Measurements from ENCODE around the gene IRAK2.
"Not testable (repeated sequence)": the region's sequence is repeated elsewhere in the genome, so short reads cannot be mapped to it uniquely, and the experiment has no call there.

The IRAK2 gene

DNA sequence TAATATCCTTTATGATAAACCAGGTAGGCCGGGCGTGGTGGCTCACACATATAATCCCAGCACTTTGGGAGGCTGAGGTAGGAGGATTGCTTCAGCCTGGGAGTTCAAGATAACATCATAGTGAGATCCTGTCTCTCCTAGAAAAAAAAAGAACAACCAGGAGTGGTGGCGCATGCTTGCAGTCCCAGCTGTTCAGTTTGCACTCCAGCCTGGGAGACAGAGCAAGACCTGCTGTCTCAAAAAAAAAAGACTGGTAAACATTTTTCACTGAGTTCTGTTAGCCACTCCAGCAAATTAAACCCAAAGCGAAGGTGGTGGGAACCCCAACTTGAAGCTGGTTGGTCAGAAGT, 9.6 kb upstream of the IRAK2 start:
- peaks cover 51% of the 10 kb centered on the region for H3K36me3 ChIP-seq
- no peak overlapping the region for H3K4me3 ChIP-seq (ENCODE audit: low read depth in 1 of 2, low read length in 1 of 2)
- TF ChIP-seq CTCF (IDR thresholded peaks at IDR 0.05) = no peak
- no peaks in the 10 kb centered on the region for H3K4me1 ChIP-seq (ENCODE audit: control insufficient read depth in 1 of 2, insufficient read depth in 1 of 2, low read depth in 1 of 2, low read length in 1 of 2)
- no peaks in the 10 kb centered on the region for H3K9me3 ChIP-seq
- H3K27me3 ChIP-seq = no peaks in the 10 kb centered on the region
- no peak overlapping the region for H3K27ac ChIP-seq

DNA sequence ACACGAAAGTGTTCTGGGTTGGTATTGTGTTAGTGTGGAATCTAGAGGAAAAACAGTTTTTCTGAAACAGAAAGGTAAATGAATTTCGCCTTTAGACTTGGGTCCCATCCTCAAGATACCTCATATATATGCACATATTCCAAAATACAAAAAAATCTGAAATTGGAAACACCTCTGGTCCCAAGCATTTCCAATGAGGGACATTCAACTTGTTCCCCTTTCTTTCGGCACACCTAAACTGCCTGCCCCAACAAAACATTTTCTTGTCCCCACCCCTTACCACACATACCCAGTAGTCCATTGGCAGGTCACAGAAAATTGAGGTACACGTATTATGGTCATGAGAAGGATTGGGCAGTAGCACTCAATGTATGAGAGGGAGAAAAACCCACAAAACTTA, 9.1 kb upstream of the IRAK2 start:
- H3K9me3 ChIP-seq = no peaks in the 10 kb centered on the region
- peaks cover 45% of the 10 kb centered on the region for H3K36me3 ChIP-seq
- H3K27ac ChIP-seq = no peak overlapping the region
- no peak for TF ChIP-seq CTCF (IDR thresholded peaks at IDR 0.05)
- no peak overlapping the region for H3K4me3 ChIP-seq (ENCODE audit: low read depth in 1 of 2, low read length in 1 of 2)
- H3K27me3 ChIP-seq = no peaks in the 10 kb centered on the region
- peaks cover 2 to 5% of the 10 kb centered on the region in 2 experiments for H3K4me1 ChIP-seq (ENCODE audit: control insufficient read depth in 1 of 2, insufficient read depth in 1 of 2, low read depth in 1 of 2, low read length in 1 of 2)

DNA sequence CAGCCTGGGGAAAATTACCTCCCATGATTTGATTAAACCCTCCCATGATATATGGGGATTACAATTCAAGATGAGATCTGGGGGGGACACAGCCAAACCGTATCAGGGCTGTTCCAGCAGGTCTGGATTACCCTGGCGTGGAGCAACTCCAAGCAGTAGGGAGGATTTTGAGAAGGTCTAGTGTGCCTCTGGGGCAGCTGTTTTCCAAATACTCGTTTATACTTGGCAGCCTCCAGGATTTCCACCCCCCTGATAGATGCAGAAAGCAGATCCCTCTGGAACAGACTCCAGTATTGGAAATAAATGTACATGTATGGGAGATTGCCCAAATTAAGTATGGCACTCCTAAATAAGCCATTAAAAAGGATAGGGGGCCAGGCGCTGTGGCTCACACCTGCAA, 7.7 kb upstream of the IRAK2 start:
- Histone ChIP-seq H3K4me1 (ENCODE audit: control insufficient read depth in 1 of 2, insufficient read depth in 1 of 2, low read depth in 1 of 2, low read length in 1 of 2) (peaks cover 16 to 19% of the 10 kb centered on the region in 2 experiments), H3K27me3 (no peaks in the 10 kb centered on the region), H3K4me3 (ENCODE audit: low read depth in 1 of 2, low read length in 1 of 2) (no peak overlapping the region), H3K9me3 (no peaks in the 10 kb centered on the region), H3K27ac (no peak overlapping the region), H3K36me3 (peaks cover 31% of the 10 kb centered on the region)
- no peak for TF ChIP-seq CTCF (IDR thresholded peaks at IDR 0.05)

DNA sequence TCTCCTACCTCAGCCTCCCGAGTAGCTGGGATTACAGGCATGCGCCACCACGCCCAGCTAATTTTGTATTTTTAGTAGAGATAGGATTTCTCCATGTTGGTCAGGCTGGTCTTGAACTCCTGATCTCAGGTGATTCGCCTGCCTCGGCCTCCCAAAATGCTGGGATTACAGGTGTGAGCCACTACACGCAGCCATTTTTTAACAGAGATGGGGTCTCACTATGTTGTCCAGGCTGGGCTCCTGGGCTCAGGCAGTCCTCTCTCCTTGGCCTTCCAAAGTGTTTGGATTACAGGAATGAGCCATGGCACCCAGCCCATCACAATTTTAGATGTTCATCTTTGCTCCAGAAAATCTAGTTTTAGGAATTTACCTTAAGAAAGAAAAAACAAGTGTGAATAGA, 6.2 kb upstream of the IRAK2 start:
- H3K9me3 ChIP-seq; H3K4me3 ChIP-seq (ENCODE audit: low read depth in 1 of 2, low read length in 1 of 2): not testable (repeated sequence)

GRCh38 chr3:10160346-10160745, 4.4 kb upstream of the IRAK2 start:
- H3K9me3 ChIP-seq = no peaks in the 10 kb centered on the region
- H3K36me3 ChIP-seq = peaks cover 4% of the 10 kb centered on the region
- TF ChIP-seq CTCF (IDR thresholded peaks at IDR 0.05) = no peak
- H3K4me1 ChIP-seq (ENCODE audit: control insufficient read depth in 1 of 2, insufficient read depth in 1 of 2, low read depth in 1 of 2, low read length in 1 of 2) = peaks cover 33 to 35% of the 10 kb centered on the region in 2 experiments
- H3K27me3 ChIP-seq = no peaks in the 10 kb centered on the region
- H3K4me3 ChIP-seq (ENCODE audit: low read depth in 1 of 2, low read length in 1 of 2) = no peak overlapping the region
- no peak overlapping the region for H3K27ac ChIP-seq

More for the DNA sequence above, 6.2 kb upstream of the IRAK2 start:
- peaks cover 22 to 25% of the 10 kb centered on the region in 2 experiments for H3K4me1 ChIP-seq (ENCODE audit: control insufficient read depth in 1 of 2, insufficient read depth in 1 of 2, low read depth in 1 of 2, low read length in 1 of 2)
- H3K27ac ChIP-seq, H3K27me3 ChIP-seq: not testable (repeated sequence)
- peaks cover 18% of the 10 kb centered on the region for H3K36me3 ChIP-seq

DNA sequence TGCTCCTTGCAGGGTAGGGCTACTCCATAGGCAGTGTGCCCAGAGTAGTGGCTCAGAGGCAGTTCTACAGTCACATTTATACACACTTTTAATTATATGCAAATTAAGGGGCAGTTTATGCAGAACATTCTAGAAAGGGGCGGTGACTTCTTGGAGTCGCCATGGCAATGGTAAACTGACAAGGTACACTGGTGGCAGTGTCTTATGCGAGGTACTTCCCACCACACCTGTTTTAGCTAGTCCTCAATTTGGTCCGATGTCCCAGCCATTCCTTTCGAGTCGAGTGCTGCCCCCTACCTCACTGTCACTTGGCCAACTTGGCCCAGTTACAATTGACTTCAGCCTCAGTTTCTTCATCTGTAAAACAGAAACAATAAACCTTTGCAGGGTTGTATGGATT, 3.8 kb upstream of the IRAK2 start:
- no peaks in the 10 kb centered on the region for H3K36me3 ChIP-seq

More for the DNA sequence above, 3.8 kb upstream of the IRAK2 start:
- Histone ChIP-seq H3K9me3 (no peaks in the 10 kb centered on the region), H3K4me3 (ENCODE audit: low read depth in 1 of 2, low read length in 1 of 2) (no peak overlapping the region), H3K27me3 (no peaks in the 10 kb centered on the region), H3K4me1 (ENCODE audit: control insufficient read depth in 1 of 2, insufficient read depth in 1 of 2, low read depth in 1 of 2, low read length in 1 of 2) (peaks cover 38 to 40% of the 10 kb centered on the region in 2 experiments), H3K27ac (peak overlapping the region; percentile 58)
- no peak for TF ChIP-seq CTCF (IDR thresholded peaks at IDR 0.05)
